Erythroblast (primary cell): ENCODE data around the gene PDZD7.

Source experiments
- GATA1 ChIP-seq: IDR thresholded peaks from 2 replicates; pipeline ENCODE4 v1.6.1; 2011; ENCODE audit warnings: low read depth, mild to moderate bottlenecking, control low read depth, low read length, moderate library complexity
- POLR2A ChIP-seq: IDR thresholded peaks from 2 replicates; pipeline ENCODE4 v1.6.1; 2011; ENCODE audit warnings: mild to moderate bottlenecking, low read length

GRCh38 chr10:100997360-100998182 lies 33.4 kb downstream of the PDZD7 start:
- TF ChIP-seq POLR2A = peak; percentile 38
- TF ChIP-seq GATA1 = no peak
